AG20443 (cell line): ENCODE data around the gene C19orf25.
"Not testable (repeated sequence)": the region's sequence is repeated elsewhere in the genome, so short reads cannot be mapped to it uniquely, and the experiment has no call there.

ENCODE experiments used
- DNase-seq: peaks from one replicate; pipeline ENCODE4 v3.0.0; 2012; ENCODE audit warnings: low spot score, mixed read lengths

Gene C19orf25

DNA sequence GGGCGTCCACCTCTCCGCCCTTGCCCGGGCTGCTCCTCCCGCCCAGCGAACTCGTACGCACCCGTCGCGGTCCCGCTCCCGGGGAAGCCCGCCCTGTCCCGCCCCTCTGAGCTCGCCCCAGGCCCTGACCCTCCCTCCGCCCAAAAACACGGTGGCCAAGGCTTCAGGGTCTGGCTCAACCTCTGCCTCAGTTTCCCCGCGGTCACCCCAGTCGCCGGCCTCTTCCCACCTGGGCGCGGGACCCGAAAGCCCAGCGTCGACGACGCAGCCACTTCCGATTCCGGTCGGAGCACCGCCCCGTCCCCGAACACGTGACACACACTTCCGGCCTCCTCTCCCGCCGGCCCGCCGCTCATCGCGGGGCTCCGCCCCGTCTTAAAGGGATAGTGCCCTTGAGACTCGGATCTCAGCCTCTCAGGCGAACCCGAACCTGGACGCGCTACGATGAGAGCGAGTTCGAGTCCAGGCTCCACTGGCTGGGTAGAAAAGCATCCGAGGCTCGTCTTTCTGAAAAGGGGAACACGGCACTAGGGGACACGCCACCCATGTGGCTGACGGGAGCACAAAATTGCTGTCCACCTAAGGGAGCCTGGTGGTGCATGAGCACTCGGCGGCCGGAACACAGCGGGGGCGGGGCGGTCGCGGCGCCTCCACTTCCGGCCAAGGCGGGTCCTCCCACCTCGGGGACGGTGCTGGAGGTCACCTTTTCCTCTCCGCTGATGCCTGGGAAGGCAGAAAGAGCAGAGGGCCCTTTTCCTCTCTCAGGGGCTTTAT is at the start of gene C19orf25:
TSS of gene C19orf25 (minus strand) at position 282 of the 774 bp plus-strand sequence. CDS start 312 bp downstream, outside the sequence.
- DNase-seq, result peak; percentile 97

DNA sequence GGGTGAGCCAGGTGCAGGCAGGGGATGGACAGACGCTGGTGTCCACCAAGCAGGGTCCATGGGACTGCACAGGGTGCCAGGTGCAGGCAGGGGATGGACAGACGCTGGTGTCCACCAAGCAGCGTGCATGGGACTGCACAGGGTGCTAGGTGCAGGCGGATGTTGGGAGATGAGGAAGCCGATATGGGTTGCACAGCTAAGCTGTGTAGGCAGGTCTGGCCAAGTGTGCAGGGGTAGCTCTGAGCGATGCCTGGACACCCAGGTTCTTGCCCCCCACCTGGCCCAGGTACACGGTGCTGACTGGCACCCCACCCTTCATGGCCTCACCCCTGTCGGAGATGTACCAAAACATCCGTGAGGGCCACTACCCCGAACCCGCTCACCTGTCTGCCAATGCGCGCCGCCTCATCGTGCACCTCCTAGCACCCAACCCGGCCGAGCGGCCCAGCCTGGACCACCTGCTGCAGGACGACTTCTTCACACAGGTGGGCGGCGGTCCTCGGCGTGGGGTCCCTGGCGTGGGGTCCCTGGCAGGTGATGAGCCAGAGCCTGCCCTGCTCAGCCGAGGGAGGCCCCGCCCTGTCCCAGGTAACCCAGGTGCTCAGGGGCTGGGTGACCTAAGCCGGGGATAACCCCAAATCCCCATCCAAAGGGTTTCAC is 48.8 kb upstream of the C19orf25 start:
- DNase-seq, result no peak

DNA sequence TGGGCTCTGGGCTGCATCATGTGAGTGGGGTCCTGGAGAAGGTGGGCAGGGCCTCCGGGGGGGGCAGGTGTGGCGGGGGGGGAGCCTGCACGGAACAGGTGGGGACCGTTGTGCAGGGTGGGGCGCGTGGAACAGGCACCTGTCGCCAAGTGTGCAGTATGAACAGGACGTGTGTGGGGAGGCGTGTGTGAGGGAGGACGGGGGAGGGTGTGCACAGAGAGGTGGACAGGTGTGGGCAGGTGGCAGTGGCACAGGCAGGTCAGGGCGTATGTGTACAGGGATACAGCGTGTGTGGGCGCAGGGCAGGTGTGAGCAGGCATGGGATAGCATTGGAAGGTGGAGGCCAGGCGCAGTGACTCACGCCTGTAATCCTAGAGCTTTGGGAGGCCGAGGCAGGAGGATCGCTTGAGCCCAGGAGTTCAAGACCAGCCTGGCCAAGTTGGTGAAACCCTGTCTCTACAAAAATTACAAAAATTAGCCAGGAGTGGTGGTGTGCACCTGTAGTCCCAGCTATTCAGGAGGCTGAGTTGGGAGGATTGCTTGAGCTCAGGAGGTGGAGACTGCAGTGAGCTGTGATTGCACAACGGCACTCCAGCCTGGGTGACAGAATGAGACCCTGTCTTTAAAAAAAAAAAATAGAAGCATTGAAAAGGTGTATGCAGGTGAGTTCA is 48.1 kb upstream of the C19orf25 start:
- no peak for DNase-seq

DNA sequence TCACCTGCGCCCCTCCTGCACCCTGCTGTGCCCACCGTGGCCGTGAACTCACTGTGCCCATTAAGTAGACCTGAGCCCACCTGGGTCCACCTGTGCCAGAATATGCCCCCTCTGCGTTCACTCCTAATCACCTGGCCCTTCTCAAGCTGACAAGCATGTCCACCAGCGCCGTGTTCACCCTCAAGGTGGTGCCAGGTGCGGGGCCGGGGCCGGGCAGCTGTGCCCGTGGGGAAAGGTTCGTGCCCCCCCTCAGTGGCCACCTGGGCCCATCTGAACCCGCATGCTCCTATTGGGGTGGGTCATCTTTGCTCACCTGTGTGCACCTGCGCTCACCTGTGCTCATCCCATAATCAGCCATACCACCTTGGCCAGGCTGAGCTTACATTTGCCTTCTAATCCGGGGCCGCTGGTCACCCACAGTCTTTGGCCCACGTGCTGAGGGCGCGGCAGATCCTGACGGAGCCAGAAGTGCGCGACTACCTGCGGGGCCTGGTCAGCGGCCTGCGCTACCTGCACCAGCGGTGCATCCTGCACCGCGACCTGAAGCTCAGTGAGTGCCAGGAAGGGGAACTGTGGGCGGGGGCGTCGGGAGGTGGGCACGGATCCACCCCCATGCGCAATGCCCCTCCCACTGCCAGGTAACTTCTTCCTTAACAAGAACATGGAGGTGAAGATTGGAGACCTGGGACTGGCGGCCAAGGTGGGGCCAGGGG is 47.2 kb upstream of the C19orf25 start:
- DNase-seq, result no peak

DNA sequence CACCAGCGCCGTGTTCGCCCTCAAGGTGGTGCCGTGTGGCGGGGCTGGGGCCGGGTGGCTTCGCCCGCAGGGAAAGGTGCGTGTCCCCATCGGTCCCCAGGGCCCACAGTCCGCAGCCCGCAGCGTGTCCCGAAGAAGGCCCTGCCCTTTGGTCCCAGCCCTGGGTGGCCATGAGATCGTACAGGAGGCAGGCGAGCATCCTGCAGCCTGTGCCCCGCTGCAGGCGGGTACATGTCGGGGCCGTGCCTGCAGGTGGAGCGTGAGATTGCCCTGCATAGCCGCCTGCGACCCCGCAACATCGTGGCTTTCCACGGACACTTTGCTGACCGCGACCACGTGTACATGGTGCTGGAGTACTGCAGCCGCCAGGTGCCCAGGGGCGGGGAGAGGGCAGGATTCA is 46.3 kb upstream of the C19orf25 start:
- no peak for DNase-seq

DNA sequence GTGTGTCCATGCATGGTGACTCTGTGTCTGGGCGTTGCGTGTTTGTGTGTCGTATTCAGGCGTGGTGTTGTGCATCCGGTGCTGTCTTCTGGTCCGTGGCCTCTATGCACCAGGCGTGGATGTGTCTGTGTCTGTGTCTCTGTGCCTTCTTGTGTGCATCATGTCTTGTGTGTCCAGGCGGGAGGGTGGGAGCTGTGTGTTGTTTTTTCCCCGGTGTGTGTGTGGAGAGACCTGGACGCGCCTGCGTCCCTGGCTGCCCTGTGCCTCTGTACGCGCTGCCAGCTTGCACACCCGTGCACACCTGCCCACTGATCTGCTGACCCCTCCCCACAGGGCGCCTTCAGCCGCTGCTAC is 45.9 kb upstream of the C19orf25 start:
- no peak for DNase-seq

DNA sequence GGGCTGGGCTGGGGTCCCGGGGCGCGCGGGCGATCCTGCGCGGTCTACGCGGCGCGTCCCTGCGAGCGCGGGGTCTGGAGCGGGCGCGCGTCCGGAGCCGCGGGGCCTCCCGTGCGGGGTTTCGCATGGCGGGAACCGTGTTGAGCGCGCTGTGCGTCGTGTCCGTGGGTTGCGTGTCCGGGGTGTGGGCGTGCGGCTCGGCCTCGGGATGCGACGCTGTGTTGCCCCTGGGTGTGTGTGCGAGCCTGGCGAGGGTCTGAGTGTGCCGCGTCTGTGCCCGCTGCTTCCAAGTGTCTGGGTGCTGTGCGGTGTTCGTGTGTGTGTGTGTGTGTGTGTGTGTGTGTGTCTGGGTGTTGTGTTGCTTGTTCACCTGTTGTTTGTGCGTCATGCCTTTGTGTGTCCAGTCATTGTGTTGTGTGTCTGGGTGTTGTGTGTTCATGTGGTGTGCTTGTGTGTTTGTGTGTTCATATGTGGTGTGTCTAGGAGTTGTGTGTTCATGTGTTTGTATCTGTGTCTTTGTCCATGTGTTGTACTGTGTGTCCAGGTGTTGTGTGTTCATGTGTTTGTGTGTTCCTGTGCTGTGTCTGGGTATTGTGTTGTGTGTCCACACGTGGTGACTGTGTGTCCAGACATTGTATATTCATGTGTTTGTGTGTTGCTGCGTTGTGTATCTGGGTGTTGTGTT is 45.4 kb upstream of the C19orf25 start:
- DNase-seq, result peak; percentile 12

DNA sequence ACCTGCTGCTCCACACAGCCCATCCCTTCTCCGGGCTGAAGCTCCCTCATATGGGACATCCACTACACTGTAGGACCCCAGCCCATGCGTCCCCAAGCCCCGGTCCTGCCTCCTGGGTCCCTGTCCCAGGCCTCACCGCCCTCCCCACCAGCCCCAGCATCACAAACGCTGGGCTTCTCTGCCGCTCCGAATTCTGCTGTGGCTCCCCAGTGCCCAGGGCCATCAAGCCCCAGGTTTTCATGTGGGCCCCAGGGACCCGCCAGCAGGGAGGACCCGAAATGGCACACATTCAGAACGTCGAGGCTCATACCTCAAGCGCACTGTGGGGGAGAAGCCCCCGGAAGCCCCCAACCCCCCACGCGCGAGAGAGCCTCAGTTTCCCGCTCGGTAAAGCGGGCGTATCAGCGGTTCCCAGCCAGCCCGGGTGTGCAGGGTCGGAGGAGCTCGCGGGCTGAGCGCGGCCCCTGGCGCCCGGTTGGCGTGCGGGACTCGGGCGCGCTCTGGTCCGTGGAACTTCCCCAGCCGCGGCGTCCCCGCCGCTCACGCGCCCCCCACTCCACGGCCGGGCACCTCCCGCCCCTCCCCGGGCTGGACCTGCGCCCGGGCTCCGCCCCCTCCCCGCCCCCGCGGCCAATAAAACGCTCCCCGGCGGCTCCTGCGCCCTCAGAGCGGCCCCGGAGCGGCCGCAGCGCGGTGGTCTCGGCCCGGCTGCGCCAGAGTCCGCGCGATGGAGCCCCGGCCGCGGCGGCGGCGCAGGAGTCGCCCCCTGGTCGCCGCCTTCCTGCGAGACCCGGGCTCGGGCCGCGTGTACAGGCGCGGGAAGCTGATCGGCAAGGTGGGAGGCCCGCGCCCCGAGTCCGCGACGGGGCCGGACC is 44.6 kb upstream of the C19orf25 start, which contains the start of gene PLK5:
TSS of gene PLK5 (plus strand) at position 666 of the 875 bp plus-strand sequence. CDS start 2,920 bp downstream, outside the sequence.
- DNase-seq, result peak; percentile 22

DNA sequence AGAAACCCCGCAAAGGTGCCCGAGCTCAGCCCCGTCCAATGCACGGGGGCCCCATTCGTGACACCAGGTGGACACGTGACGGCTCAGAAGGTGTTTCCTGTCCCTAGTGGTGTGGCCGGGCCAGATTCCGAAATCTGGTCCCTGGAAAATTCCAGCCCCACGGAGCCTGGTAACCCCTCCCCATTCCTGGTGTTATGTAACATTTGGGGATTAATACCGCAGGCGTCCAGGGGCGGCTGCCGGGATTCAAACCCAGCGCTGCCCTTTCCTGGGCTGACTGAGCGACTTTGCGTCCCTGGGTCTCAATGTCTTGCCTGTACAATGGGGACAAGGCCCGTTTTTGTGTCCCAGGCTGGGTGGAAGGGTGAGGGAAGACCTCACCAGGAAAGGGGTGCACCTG is 43.8 kb upstream of the C19orf25 start:
- DNase-seq, result no peak

DNA sequence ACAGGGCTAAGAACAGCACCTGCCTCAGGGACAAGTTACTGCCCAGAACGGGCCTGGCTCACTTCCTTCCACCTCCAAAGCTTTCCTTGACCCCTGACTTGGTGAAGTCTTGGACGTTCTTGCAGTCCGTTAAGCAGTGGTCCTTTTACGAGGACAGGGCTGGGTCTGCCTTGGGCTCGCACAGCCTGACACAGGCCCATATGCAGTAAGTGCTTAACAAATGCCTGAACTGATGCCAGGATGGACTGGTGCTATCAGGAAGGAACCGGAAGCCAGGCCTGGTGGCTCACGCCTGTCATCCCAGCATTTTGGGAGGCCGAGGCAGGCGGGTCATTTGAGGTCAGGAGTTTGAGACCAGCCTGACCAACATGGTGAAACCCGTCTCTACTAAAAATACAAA is 43.0 kb upstream of the C19orf25 start:
- no peak for DNase-seq

DNA sequence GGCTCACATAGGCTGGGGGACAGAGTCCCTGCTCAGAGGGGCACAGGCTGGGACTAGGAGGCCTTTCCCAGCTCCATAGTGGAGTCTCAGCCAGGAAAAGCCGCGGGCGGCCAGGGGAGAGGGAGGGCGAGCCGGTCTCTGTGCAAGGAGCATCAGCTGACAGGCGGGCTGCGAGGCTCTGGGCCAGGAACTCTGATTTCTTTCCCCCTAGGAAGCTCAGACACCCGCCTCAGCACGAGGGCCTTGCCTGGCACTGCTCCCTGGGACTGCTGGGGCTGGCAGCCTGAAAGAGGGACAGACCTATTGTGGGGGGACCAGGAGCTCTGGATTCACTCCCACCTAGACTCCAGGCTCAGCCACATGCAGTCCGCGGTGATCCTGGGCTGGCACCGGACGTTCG is 42.6 kb upstream of the C19orf25 start:
- no peak for DNase-seq

DNA sequence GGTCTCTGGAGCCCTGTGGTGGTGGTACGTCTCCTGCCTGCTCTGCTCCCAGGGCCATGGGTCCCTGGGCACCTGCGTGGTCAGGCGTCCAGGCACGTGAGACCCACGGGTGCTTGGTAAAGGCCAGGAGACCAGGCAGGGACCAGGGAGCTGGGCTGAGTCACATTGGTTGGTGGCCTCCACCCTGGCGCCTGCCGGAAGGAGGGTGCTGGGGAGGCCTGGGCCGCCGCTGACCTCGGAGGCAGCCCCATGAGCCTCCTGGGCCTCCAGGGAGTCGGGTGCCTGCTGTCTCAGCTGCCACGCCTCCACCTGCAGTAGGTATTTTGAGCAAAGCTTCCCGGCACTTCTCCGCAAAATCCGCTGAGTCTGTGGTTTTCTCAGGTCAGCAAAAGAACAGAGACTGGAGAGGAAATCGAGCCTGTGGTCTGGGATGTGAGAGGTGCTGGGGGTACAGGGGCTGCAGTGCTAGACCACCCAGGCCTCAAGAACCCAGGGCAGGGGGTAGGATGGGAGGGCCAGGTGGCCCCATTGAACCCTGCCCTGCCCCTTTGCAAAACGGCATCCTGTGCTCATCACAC is 41.3 kb upstream of the C19orf25 start:
- no peak for DNase-seq

DNA sequence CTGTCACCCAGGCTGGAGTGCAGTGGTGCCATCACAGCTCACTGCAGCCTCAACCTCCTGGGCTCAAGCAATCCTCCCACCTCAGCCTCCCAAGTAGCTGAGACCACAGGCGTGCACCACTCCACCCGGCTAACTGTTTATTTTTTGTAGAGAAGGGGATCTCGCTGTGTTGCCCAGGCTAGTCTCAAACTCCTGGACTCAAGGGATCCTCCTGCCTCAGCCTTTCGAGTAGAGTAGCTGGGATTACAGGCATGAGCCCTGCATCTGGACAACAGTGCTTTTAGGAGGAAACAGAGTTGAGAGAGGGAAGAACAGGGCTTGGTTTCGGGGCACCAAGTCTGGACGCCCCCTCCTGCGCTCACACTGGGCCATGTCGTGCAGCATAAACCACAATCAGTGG is 40.8 kb upstream of the C19orf25 start:
- DNase-seq, result not testable (repeated sequence)

DNA sequence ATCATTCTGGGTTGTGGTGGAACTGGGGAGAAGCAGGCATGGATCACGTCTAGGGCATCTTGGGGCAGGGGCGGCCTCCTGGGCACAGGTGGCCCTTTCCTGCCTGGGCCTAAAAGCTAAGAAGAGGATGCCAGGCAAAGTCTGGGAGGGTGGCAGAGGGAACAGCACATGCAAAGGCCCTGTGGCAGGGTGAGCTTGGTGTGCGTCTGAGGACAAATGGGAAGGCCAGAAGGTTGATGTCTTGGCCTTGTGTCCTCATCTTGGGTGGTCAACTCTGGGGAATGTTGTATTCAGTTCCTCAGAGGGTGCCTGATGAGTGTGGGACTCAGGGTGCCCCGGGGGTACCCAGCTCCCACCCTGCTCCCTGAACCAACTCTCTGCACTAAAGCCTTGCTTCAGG is 39.5 kb upstream of the C19orf25 start:
- DNase-seq, result no peak

DNA sequence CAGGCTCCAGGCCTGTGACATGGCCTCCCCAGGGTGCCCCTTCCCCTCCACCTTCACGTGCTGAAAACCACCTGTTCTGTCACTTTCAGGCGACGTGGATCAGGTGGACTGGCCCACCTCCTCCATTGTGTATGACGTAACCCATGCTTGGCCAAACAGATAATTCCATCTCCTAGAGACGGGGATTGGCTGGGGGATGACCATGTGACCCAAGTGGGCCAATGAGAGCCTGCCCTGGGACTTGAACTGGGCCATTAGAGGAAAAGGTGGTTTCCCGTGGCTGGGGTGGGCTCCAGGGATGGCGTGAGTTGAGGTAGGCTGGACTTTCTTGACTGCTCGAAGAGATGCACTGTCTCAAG is 37.4 kb upstream of the C19orf25 start:
- no peak for DNase-seq

DNA sequence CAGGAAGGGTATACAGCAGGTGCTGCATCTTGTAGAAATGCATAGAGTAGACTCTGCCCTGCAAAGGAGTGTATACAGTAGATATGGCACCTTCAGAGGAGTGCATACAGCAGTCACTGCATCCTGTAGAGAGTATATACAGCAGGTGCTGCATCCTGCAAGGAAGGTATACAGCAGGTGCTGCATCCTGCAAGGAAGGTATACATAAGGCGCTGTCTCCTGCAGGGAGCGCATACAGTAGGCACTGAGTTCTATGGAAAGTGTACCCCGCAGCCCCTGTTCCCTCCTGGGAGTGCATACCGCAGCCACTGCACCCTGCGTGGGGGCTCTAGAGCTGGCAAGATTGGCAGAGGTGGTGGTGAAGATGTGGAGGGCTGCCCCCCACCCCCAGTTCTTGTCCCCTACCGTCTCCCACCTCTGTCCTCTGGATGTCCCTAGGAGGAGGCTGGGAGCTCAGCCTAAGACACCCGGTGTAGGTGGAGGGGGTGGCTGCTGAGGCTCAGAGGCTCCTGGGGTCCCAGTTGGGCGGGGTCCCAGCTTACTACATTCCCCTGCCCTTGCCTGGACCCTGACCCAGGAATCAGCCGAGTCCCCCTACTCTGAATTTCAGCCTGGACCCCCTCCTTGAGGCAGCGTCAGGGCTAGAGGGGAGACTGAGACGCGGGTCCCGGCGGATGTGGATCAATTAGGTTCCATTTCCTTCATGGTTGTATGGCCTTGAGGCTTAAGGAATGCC is 36.1 kb upstream of the C19orf25 start:
- DNase-seq, result no peak

DNA sequence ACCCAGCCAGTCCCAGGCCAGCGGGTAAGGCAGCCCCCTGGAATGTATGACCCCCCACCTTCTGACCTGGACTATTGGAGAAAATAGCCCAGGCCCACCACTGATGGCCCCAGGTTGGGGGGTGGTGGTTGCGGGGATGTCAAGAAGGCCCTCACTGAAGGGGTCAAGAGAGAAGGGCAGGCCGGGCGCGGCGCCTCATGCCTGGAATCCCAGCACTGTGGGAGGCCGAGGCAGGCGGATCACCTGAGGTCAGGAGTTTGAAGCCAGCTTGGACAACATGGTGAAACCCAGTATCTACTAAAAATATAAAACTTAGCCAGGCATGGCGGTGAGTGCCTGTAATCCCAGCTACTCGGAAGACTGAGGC is 35.3 kb upstream of the C19orf25 start:
- DNase-seq, result no peak

DNA sequence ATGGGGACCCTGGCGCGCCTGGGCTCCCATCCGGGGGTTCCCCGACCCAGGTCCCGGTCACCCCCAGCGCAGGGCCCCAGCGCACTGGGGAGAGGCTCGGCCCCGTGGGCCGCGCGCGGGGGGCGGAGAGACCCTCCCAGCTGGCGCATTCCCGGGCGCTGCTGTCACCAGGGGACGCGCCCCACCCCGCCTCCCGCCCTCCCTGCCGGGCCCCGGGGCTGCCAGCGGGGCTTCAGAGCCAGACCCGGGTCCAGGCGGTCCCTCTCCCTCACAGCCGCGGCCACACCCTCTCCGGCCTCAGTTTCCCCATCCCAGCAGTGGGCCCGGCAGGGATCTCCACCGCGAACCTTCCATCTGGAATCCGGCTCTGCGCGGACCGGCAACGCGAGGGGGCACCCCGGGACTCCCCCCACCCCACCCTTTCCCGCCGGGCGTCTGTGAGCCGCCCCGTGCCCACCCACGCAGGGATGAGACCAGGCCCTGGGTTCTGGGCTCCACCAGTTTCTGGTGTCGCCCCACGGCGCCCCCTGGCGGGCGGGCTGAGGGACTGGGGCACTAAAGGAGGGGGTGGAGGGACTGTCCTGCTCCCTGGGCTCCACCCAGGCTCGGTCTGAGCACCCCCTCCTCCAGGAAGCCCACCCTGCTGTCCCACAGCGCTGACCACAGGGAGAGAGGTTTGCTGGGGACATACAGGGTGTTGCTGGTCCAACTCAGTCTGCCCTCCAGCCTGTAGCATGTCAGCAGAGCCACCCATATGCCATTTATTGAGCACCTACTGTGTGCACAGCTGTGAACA is 34.7 kb upstream of the C19orf25 start:
- DNase-seq, result peak; percentile 89
